GM23248 (cell line): ENCODE measurements around the gene KIF5A.

Experiments used
- EZH2 ChIP-seq: fragments of 200-600 bp; sonication (generic); IDR thresholded peaks from 2 replicates; pipeline ENCODE4 v1.6.1; 2018; ENCODE audit warnings: antibody characterized with exemption, mild to moderate bottlenecking; ENCODE audit not compliant: insufficient read depth, poor library complexity, severe bottlenecking
- EZH2phosphoT487 ChIP-seq: fragments of 200-600 bp; sonication (generic); IDR thresholded peaks from 2 replicates; pipeline ENCODE4 v1.6.1; 2018; ENCODE audit warnings: antibody characterized with exemption, moderate library complexity, mild to moderate bottlenecking, low read depth; ENCODE audit not compliant: insufficient read depth

DNA sequence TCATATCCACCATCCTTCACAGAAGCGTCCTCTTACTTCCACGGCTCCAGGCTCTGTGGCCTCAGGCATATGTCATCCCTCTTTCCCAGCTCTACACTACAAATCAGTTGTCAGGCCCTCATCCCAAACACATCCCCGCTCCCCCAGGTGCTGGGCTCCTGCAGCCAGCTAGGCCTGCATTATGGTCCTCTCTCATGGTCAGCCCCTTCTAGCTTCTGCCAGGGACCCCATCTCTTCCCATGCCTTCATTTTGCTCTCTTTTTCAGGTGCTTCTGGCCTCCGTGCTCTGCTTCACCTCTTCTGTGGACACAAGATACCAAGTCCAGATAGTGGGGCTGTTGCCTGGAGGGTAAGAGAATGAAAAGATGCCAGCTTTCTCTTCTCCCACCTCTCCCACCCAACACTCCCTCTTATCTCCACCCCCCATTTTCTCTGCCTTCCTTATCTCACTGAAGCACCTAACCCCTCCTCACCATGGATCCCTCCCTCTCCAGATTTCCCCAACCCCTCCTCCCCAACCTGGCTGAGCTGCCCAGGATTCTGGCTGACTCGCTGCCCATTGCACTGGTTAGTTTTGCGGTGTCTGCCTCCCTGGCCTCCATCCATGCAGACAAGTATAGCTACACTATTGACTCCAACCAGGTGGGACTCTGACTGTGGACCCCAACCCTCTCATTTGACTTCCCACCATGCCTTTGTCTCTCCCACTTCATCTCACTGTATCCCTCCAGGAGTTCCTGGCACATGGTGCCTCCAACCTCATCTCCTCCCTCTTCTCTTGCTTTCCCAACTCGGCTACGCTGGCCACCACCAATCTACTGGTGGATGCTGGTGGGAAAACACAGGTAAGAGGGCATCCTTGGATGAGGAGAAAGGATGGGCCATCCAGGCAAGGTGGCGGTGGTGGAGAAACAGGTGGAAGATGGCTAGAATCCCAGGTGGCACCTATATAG, 72.7 kb downstream of the KIF5A start:
- TF ChIP-seq EZH2 (no peak), EZH2phosphoT487 (no peak)
